RWPE1 (cell line): ENCODE measurements around the gene ADARB1.

Source experiments
- CTCF ChIA-PET: fragments of 350-600 bp; sonication (Branson Sonifier 250); formaldehyde crosslinking; extraction: SDS; loops from one replicate; lab custom pipeline; 2021; lab: Yijun Ruan, JAX
- POLR2A ChIA-PET: fragments of 400-600 bp; formaldehyde crosslinking; extraction: SDS; loops from one replicate; lab custom pipeline; 2020; ENCODE audit warnings: antibody characterized with exemption; ENCODE audit not compliant: low non-redundant PET; lab: Yijun Ruan, JAX
- DNase-seq: peaks from one replicate; pipeline ENCODE4 v3.0.0; 2012; ENCODE audit warnings: low spot score
- H3K27ac ChIP-seq: fragments of 450-650 bp; 2 replicates; pipeline ENCODE4 v1.5.1; 2017
- CTCF ChIP-seq: fragments of 450-650 bp; conservative IDR thresholded peaks from 2 replicates; pipeline ENCODE4 v1.5.1; 2017; ENCODE audit warnings: low read depth, mild to moderate bottlenecking

The ADARB1 gene

GRCh38 chr21:45029298-45029947, 45.0 kb upstream of the ADARB1 start:
- TF ChIP-seq CTCF: no peak
- CTCF ChIA-PET: no interaction called here
- no peak for DNase-seq

GRCh38 chr21:45029948-45030681, 44.3 kb upstream of the ADARB1 start:
- no peak for DNase-seq
- TF ChIP-seq CTCF: no peak
- no peak overlapping the region for H3K27ac ChIP-seq
- ChIA-PET POLR2A (no interaction called here), CTCF (no interaction called here)

More at GRCh38 chr21:45029298-45029947, 45.0 kb upstream of the ADARB1 start:
- no peak overlapping the region for H3K27ac ChIP-seq
- POLR2A ChIA-PET: interaction anchor here (0.7 kb wide), 1 partner anchor 102 kb away, joined by 3 read pairs; no protein-coding TSS in a partner anchor

- no peak for DNase-seq
- no peak for TF ChIP-seq CTCF
- ChIA-PET POLR2A (no interaction called here), CTCF (no interaction called here)
- no peak overlapping the region for H3K27ac ChIP-seq
These were observed 43.5 kb upstream of the ADARB1 start for GRCh38 chr21:45030682-45031570.

GRCh38 chr21:45031571-45032191, 42.7 kb upstream of the ADARB1 start:
- CTCF ChIA-PET: no interaction called here
- TF ChIP-seq CTCF: no peak
- H3K27ac ChIP-seq: no peak overlapping the region
- POLR2A ChIA-PET: no interaction called here
- DNase-seq: no peak

GRCh38 chr21:45032332-45032731, 42.0 kb upstream of the ADARB1 start:
- ChIA-PET POLR2A (no interaction called here), CTCF (no interaction called here)
- no peak overlapping the region for H3K27ac ChIP-seq
- no peak for DNase-seq
- no peak for TF ChIP-seq CTCF
